ENCODE measurements around the gene CFAP119. TPM values are rescaled to one million over a fixed set of nuclear protein-coding genes. Genes with fewer than 3 reads are reported as not detected.
"Not testable (repeated sequence)": the region's sequence is repeated elsewhere in the genome, so short reads cannot be mapped to it uniquely, and the experiment has no call there.

Gene CFAP119
- 1 to 10 TPM; 4.1 to 4.6 TPM for total RNA-seq

DNA sequence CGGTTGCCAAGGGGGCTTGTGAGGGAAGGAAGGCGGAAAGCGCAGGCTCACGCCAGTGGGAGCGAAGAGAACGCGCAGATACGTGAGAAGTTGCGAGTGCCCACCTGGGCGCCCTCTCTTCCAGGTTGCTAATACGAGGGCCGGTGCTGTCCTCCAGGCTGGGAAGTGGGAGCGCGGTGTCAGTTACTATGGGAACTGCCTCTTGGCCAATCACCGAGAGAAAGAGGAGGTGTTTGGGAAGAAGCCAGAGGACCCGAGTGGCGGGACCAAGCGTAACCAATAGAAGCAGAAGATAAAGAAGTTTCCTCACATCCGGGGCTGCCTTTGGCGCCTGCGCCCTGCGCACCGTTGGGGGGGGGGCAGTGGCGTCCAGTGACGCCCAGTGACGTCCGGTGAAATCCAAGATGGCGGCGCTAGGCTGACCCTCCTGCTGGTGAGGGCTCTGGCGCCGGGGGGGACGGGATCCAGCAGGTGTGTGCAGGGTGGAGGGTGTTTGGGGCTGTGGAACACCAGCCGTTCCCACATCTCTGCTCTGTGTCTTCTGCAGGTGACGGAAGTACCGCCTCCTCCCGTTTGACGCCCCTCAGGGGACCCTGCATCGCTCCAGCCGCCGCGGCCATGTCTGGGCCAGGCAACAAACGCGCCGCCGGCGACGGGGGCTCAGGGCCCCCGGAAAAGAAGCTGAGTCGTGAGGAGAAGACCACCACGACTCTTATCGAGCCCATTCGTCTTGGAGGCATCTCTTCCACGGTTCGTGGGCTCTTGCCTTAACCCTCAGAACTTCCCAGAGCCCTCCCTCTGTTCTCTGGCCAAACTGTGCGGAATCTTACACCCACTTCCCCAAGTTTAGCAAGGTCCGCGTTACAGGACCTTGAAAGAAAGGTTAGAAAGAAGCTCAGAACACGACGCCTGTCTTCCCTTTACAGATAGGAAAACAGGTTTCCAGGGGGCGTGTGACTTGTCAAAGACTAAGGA is at the start of gene CFAP119, which contains the start of gene RNF40:
TSS of gene CFAP119 (minus strand) at position 135 of the 975 bp plus-strand sequence. CDS start 314 bp downstream, outside the sequence.
TSS of gene RNF40 (plus strand) at position 395 of the 975 bp plus-strand sequence. CDS start at position 619, 224 bp downstream.
- Mint-ChIP-seq H3K4me3 (peak within 1 kb of the TSS; percentile 92), H3K4me1 (peaks cover 26% of the 10 kb centered on the region), H3K36me3 (peaks cover 18% of the 10 kb centered on the region), H3K27ac (peak within 1 kb of the TSS; percentile 92), H3K27me3 (no peaks in the 10 kb centered on the region), H3K9me3 (ENCODE audit: low read depth) (no peaks in the 10 kb centered on the region)
- peak; percentile 96 for DNase-seq
- CTCF ChIA-PET: interaction anchor here (1.4 kb wide), 1 partner anchor 13 kb away, joined by 4 read pairs; the partner anchor contains the start of gene PHKG2
- peak; percentile 96 for ATAC-seq

DNA sequence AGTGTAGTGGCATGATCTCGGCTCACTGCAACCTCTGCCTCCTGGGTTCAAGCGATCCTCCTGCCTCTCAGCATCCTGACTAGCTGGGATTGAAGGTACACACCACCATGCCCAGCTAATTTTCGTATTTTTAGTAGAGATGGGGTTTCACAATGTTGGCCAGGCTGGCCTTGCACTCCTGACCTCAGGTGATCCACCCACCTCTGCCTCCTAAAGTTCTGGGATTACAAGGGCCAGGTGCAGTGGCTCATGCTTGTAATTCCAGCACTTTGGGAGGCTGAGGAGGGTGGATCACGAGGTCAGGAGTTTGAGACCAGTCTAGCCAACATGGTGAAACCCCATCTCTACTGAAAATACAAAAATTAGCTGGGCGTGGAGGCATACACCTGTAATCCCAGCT is 47.8 kb upstream of the CFAP119 start:
- peaks cover 17% of the 10 kb centered on the region for H3K27me3 Mint-ChIP-seq
- H3K36me3 Mint-ChIP-seq; DNase-seq; CTCF ChIA-PET; H3K9me3 Mint-ChIP-seq (ENCODE audit: low read depth); H3K27ac Mint-ChIP-seq; H3K4me3 Mint-ChIP-seq; ATAC-seq: not testable (repeated sequence)
- peaks cover 19% of the 10 kb centered on the region for H3K4me1 Mint-ChIP-seq

DNA sequence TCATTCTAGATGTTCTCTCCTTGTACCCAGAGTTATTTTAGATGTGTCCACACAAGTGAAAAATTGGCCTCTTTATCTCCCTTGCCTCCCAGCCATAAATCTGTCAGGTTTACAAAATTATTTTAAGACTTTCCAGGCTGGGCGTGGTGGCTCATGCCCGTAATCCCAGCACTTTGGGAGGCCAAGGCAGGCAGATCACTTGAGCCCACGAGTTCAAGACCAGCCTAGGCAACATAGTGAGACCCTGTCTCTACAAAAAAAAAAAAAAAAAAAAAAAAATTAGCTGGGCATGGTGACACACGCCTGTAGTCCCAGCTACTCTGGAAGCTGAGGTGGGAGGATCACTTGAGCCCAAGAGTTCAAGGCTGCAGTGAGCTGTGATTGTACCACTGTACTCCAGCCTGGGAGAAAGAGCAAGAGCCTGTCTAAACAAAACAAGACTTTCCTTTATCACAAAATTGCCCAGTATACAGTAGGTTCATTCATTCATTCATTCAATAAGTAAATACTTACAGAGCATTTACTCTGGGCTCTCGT is 47.1 kb upstream of the CFAP119 start:
- H3K36me3 Mint-ChIP-seq; DNase-seq; H3K27ac Mint-ChIP-seq; H3K9me3 Mint-ChIP-seq (ENCODE audit: low read depth); ATAC-seq; H3K4me3 Mint-ChIP-seq: not testable (repeated sequence)
- Mint-ChIP-seq H3K27me3 (peaks cover 17% of the 10 kb centered on the region), H3K4me1 (peaks cover 16% of the 10 kb centered on the region)
- CTCF ChIA-PET: interaction anchor here (0.6 kb wide), 1 partner anchor 404 kb away, joined by 3 read pairs; no protein-coding TSS in a partner anchor

DNA sequence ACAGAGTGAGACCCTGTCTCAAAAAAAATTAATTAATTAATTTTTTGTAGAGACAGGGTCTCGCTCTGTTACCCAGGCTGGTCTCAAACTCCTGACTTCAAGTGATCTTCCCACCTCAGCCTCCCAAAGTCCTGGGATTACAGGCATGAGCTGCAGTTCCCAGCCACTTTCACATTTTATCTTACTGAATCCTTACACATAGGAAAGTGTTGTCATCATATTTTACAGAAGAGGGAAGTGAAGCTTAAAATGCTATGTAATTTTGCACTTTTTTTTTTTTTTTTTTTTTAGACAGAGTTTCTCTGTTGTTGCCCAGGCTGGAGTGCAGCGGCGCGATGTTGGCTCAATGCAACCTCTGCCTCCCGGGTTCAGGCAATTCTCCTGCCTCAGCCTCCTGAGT is 46.3 kb upstream of the CFAP119 start:
- Mint-ChIP-seq H3K27me3 (peaks cover 17% of the 10 kb centered on the region), H3K4me1 (peaks cover 14% of the 10 kb centered on the region), H3K4me3 (no peak overlapping the region), H3K27ac (no peak overlapping the region), H3K36me3 (peaks cover 2% of the 10 kb centered on the region), H3K9me3 (ENCODE audit: low read depth) (no peaks in the 10 kb centered on the region)
- no peak for ATAC-seq
- CTCF ChIA-PET: interaction anchor here (2.2 kb wide), 1 partner anchor 37 kb away, joined by 9 read pairs; no protein-coding TSS in a partner anchor
- no peak for DNase-seq

DNA sequence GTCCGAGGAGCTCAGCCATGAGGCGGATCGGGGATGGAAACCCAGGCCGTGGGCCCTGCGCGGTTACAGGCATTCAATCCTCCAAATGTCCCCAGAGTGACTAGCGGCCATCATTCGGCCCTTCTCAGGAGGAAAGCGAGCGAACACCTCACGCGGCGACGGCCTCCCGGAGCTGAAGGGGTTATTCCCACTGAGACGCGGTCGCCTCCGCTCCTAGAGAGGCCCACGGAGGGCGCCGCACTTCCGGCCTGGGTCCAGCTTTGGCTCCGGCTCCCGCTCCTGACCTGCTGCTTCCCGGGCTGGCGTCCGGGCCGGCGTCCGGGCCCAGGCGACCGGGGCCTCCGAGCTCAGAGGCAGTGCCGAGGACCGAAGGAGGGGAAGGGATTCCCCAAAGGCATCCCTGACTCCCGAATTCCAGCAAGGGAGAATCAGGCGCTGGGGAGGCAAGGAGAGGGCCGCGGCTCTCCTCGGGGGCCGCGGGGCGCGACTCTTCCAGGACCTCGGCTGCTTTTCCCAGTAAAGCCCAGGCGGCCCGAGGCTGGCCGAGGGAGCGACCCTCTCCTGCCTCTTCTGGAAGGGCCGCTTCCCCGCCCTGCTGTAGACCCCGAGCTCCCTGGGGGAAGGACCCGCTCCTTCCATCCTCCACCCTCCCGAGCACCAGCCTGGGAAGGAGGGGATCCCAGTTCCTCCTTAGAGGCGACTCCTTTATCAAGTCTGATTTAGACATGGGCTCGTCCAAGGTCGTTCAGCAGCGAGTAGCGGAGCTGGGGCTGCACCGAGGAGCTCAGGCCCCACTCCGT is 43.7 kb upstream of the CFAP119 start:
- CTCF ChIA-PET: interaction anchor here (1.0 to 3.0 kb wide), 5 partner anchors 9 to 137 kb away, joined by 3 to 32 read pairs (median 3); no protein-coding TSS in a partner anchor
- H3K9me3 Mint-ChIP-seq (ENCODE audit: low read depth): no peaks in the 10 kb centered on the region
- peak; percentile 59 for ATAC-seq
- peaks cover 17% of the 10 kb centered on the region for H3K27me3 Mint-ChIP-seq
- H3K4me3 Mint-ChIP-seq: peak overlapping the region; percentile 47
- H3K36me3 Mint-ChIP-seq: peaks cover 2% of the 10 kb centered on the region
- no peak for DNase-seq
- H3K4me1 Mint-ChIP-seq: peaks cover 23% of the 10 kb centered on the region
- no peak overlapping the region for H3K27ac Mint-ChIP-seq

DNA sequence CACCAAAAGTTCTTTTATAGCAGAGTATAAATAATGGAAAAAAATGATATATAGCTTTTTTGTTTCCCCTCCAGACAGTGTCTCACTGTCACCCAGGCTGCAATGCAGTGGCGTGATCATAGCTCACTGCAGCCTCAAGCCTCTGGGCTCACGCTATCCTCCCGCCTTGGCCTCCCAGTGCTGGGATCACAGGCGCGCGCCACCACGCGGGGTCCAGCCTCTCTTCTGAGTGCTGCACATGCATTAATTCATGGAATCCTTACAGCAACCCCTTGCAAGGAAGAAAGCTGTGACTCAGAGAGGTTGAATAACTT is 43.2 kb upstream of the CFAP119 start:
- CTCF ChIA-PET: interaction anchor here (1.0 to 3.0 kb wide), 4 partner anchors 10 to 137 kb away, joined by 3 to 32 read pairs (median 4); no protein-coding TSS in a partner anchor
- ATAC-seq (peak; percentile 7), DNase-seq (no peak)
- peaks cover 17% of the 10 kb centered on the region for H3K27me3 Mint-ChIP-seq
- H3K36me3 Mint-ChIP-seq: peaks cover 2% of the 10 kb centered on the region
- H3K4me1 Mint-ChIP-seq: peaks cover 23% of the 10 kb centered on the region
- H3K9me3 Mint-ChIP-seq (ENCODE audit: low read depth): no peaks in the 10 kb centered on the region
- H3K27ac Mint-ChIP-seq: no peak overlapping the region
- peak overlapping the region; percentile 47 for H3K4me3 Mint-ChIP-seq

- Mint-ChIP-seq H3K9me3 (ENCODE audit: low read depth) (no peaks in the 10 kb centered on the region), H3K27ac (no peak overlapping the region), H3K4me1 (peaks cover 23% of the 10 kb centered on the region), H3K4me3 (no peak overlapping the region), H3K27me3 (peaks cover 15% of the 10 kb centered on the region), H3K36me3 (peaks cover 2% of the 10 kb centered on the region)
- DNase-seq (no peak), ATAC-seq (no peak)
- CTCF ChIA-PET: interaction anchor here (1.4 to 1.8 kb wide), 3 partner anchors 10 to 42 kb away, joined by 6 to 8 read pairs (median 6); no protein-coding TSS in a partner anchor
Measured at GRCh38 chr16:30802936-30803335, 41.1 kb upstream of the CFAP119 start.

GRCh38 chr16:30797670-30798309 is 35.9 kb upstream of the CFAP119 start:
- DNase-seq (no peak), ATAC-seq (no peak)
- Mint-ChIP-seq H3K36me3 (no peaks in the 10 kb centered on the region), H3K4me3 (no peak overlapping the region), H3K27me3 (no peaks in the 10 kb centered on the region), H3K27ac (no peak overlapping the region), H3K4me1 (peaks cover 5% of the 10 kb centered on the region), H3K9me3 (ENCODE audit: low read depth) (no peaks in the 10 kb centered on the region)
- CTCF ChIA-PET: interaction anchor here (0.7 to 1.7 kb wide), 6 partner anchors 9 to 27 kb away, joined by 3 to 7 read pairs (median 4); no protein-coding TSS in a partner anchor

DNA sequence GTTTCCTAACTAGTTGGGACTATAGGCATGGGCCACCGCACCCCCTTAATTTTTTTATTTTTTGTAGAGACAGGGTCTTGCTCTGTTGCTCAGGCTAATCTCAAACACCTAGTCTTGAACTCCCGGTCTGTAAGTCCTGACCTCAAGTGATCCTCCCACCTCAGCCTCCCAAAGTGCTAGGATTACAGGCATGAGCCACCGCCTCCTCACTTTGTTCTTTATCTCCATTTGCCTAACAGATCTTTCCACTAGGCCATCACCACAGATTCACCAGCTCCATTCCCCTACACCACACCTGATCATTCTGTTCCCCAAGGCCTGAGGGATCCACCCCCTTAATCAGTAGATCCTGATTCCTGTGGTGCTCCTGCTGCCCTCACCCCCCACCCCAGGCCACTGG is 32.8 kb upstream of the CFAP119 start:
- Mint-ChIP-seq H3K36me3 (no peaks in the 10 kb centered on the region), H3K4me3 (no peak overlapping the region), H3K4me1 (no peaks in the 10 kb centered on the region), H3K9me3 (ENCODE audit: low read depth) (no peaks in the 10 kb centered on the region), H3K27me3 (no peaks in the 10 kb centered on the region), H3K27ac (no peak overlapping the region)
- ATAC-seq (no peak), DNase-seq (no peak)
- CTCF ChIA-PET: interaction anchor here (1.5 kb wide), 1 partner anchor 20 kb away, joined by 4 read pairs; no protein-coding TSS in a partner anchor

GRCh38 chr16:30793508-30794069 is 31.7 kb upstream of the CFAP119 start:
- no peaks in the 10 kb centered on the region for H3K27me3 Mint-ChIP-seq

DNA sequence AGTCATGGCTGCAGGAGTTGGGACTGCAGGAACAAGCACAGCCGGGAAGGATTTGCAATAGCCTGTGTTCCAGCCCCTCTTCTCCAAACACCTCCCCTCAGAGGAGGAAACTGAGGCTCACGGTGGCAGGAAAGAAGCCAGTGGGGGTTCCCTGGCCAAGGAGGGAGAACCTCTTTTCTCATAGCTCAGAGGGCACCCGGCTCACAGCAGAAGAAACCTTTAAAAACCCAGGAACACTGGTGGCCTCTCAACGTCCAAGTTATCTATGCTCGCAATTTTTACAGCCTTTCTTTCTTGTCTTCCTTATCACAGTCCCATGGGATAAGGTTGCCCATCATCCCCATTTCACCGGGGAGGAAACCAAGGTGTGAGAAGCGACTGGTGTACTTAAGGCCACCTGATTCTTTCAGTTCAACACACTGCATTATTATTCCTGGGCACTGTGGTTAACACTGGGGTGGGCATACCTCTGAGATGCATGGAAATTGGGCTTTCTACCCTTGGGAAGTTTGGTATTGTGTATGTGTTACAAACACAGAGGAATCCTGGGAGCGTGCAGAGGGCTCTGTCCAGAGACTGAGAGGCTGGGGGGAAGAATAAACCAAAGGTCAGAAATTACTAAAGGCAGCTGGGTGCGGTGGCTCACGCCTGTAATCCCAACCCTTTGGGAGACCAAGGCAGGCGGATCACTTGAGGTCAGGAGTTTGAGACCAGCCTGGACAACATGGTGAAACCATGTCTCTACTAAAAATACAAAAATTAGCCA is 25.9 kb upstream of the CFAP119 start:
- no peaks in the 10 kb centered on the region for H3K9me3 Mint-ChIP-seq (ENCODE audit: low read depth)
- H3K36me3 Mint-ChIP-seq: no peaks in the 10 kb centered on the region
- DNase-seq (no peak), ATAC-seq (no peak)
- peaks cover 5% of the 10 kb centered on the region for H3K4me1 Mint-ChIP-seq
- H3K27me3 Mint-ChIP-seq: peaks cover 22% of the 10 kb centered on the region
- peak overlapping the region; percentile 72 for H3K4me3 Mint-ChIP-seq
- CTCF ChIA-PET: no interaction called here
- H3K27ac Mint-ChIP-seq: no peak overlapping the region

More at GRCh38 chr16:30793508-30794069, 31.7 kb upstream of the CFAP119 start:
- Mint-ChIP-seq H3K4me3 (no peak overlapping the region), H3K36me3 (no peaks in the 10 kb centered on the region), H3K9me3 (ENCODE audit: low read depth) (no peaks in the 10 kb centered on the region), H3K27ac (no peak overlapping the region), H3K4me1 (no peaks in the 10 kb centered on the region)
- no peak for DNase-seq
- no peak for ATAC-seq
- CTCF ChIA-PET: interaction anchor here (0.9 to 1.5 kb wide), 4 partner anchors 9 to 51 kb away, joined by 3 to 4 read pairs (median 4); no protein-coding TSS in a partner anchor

Measured in activated CD8-positive, alpha-beta memory T cell treated with anti-CD3 and anti-CD28 coated beads, Interleukin-2, amount 10 ng/mL, durations not matched to agents 7 days and 5 days (primary cell).